Activated CD8-positive, alpha-beta memory T cell treated with anti-CD3 and anti-CD28 coated beads for 24 hours (primary cell): ENCODE data around the gene GAB2.

ENCODE experiments used
- DNase-seq: peaks from one replicate; pipeline ENCODE4 v3.0.0-alpha.2; 2020

The GAB2 gene

GRCh38 chr11:78397398-78397797 lies 20.2 kb downstream of the GAB2 start:
- no peak for DNase-seq

GRCh38 chr11:78395597-78395996 lies 22.0 kb downstream of the GAB2 start:
- no peak for DNase-seq

GRCh38 chr11:78392854-78393253 lies 24.8 kb downstream of the GAB2 start:
- DNase-seq = no peak

- DNase-seq = no peak
Measured at GRCh38 chr11:78391424-78391823, 26.2 kb downstream of the GAB2 start.

GRCh38 chr11:78390809-78391208 lies 26.8 kb downstream of the GAB2 start:
- no peak for DNase-seq

GRCh38 chr11:78386215-78386941 lies 31.2 kb downstream of the GAB2 start:
- DNase-seq = no peak

- no peak for DNase-seq
Measured at GRCh38 chr11:78385205-78385604, 32.4 kb downstream of the GAB2 start.

GRCh38 chr11:78384231-78384630 lies 33.4 kb downstream of the GAB2 start:
- DNase-seq = no peak

GRCh38 chr11:78381865-78382264 lies 35.8 kb downstream of the GAB2 start:
- DNase-seq = no peak

GRCh38 chr11:78380615-78381051 lies 37.0 kb downstream of the GAB2 start:
- DNase-seq = no peak

- no peak for DNase-seq
Measured at GRCh38 chr11:78379039-78379670, 38.5 kb downstream of the GAB2 start.

GRCh38 chr11:78377625-78378418 lies 39.8 kb downstream of the GAB2 start:
- no peak for DNase-seq

GRCh38 chr11:78376858-78377257 lies 40.8 kb downstream of the GAB2 start:
- DNase-seq = no peak

GRCh38 chr11:78374917-78375316 lies 42.7 kb downstream of the GAB2 start:
- DNase-seq = no peak

- DNase-seq = no peak
Measured at GRCh38 chr11:78373689-78374088, 43.9 kb downstream of the GAB2 start.

GRCh38 chr11:78372114-78372768 lies 45.4 kb downstream of the GAB2 start:
- DNase-seq = no peak

GRCh38 chr11:78371221-78371891 lies 46.3 kb downstream of the GAB2 start:
- no peak for DNase-seq

GRCh38 chr11:78370406-78371172 lies 47.0 kb downstream of the GAB2 start:
- DNase-seq = no peak

GRCh38 chr11:78365381-78365792 lies 52.2 kb downstream of the GAB2 start:
- DNase-seq = no peak

GRCh38 chr11:78364128-78364751 lies 53.4 kb downstream of the GAB2 start:
- no peak for DNase-seq

- DNase-seq = no peak
Measured at GRCh38 chr11:78363024-78363619, 54.5 kb downstream of the GAB2 start.
